Astrocyte (in vitro differentiated cells and primary cell): ENCODE data around the gene LRIG1. TPM values are rescaled to one million over a fixed set of nuclear protein-coding genes. Genes with fewer than 3 reads are reported as not detected.

Experiments used
- DNase-seq: peaks from one replicate; pipeline ENCODE4 v3.0.0-alpha.2; 2010; ENCODE audit warnings: low read depth
- FAIRE-seq: peaks from 2 replicates; lab custom pipeline; 2011; peaks lifted over from hg19 to GRCh38; lab: Jason Lieb, UNC
- H2AFZ ChIP-seq: 2 replicates; pipeline ENCODE4 v1.6.0; 2012; ENCODE audit warnings: low read depth, low read length, inconsistent platforms
- H3K27ac ChIP-seq: 2 replicates; pipeline ENCODE4 v1.5.1; 2011; ENCODE audit warnings: low read depth, low read length, inconsistent platforms
- H3K27me3 ChIP-seq: 2 replicates; pipeline ENCODE4 v1.6.0; 2011; ENCODE audit warnings: low read length, inconsistent platforms; ENCODE audit not compliant: insufficient read depth
- H3K36me3 ChIP-seq: 2 replicates; pipeline ENCODE4 v1.5.1; 2011; ENCODE audit warnings: low read length, inconsistent platforms; ENCODE audit not compliant: insufficient read depth
- H3K4me1 ChIP-seq: 2 replicates; pipeline ENCODE4 v1.5.1; 2011; ENCODE audit warnings: low read length, inconsistent platforms; ENCODE audit not compliant: insufficient read depth
- H3K4me2 ChIP-seq: 2 replicates; pipeline ENCODE4 v1.6.0; 2012; ENCODE audit warnings: low read length, inconsistent platforms
- H3K4me3 ChIP-seq: 2 replicates; pipeline ENCODE4 v1.5.1; 2011; ENCODE audit warnings: low read depth, mild to moderate bottlenecking, low read length, inconsistent platforms; ENCODE audit not compliant: insufficient read depth
- H3K79me2 ChIP-seq: 2 replicates; pipeline ENCODE4 v1.6.0; 2012; ENCODE audit warnings: mild to moderate bottlenecking, low read length, inconsistent platforms; ENCODE audit not compliant: insufficient read depth
- H3K9ac ChIP-seq: 2 replicates; pipeline ENCODE4 v1.6.0; 2012; ENCODE audit warnings: mild to moderate bottlenecking, low read length, inconsistent platforms
- H3K9me3 ChIP-seq: 2 replicates; pipeline ENCODE4 v1.5.1; 2012; ENCODE audit warnings: low read depth, mild to moderate bottlenecking, low read length, inconsistent platforms; ENCODE audit not compliant: insufficient read depth
- H4K20me1 ChIP-seq: 2 replicates; pipeline ENCODE4 v1.6.0; 2012; ENCODE audit warnings: low read length, inconsistent platforms; ENCODE audit not compliant: insufficient read depth
- H3K27ac Mint-ChIP-seq: one replicate; pipeline ENCODE4 v1.8.0; 2021; ENCODE audit warnings: mild to moderate bottlenecking, mixed read lengths; ENCODE audit not compliant: unreplicated experiment
- H3K27me3 Mint-ChIP-seq: one replicate; pipeline ENCODE4 v1.8.0; 2021; ENCODE audit warnings: low read depth, mixed read lengths; ENCODE audit not compliant: unreplicated experiment
- H3K36me3 Mint-ChIP-seq: one replicate; pipeline ENCODE4 v1.8.0; 2021; ENCODE audit warnings: low read depth, mixed read lengths; ENCODE audit not compliant: unreplicated experiment
- H3K4me1 Mint-ChIP-seq: one replicate; pipeline ENCODE4 v1.8.0; 2021; ENCODE audit warnings: low read depth, mixed read lengths; ENCODE audit not compliant: unreplicated experiment
- H3K4me3 Mint-ChIP-seq: one replicate; pipeline ENCODE4 v1.8.0; 2021; ENCODE audit warnings: mild to moderate bottlenecking, moderate library complexity, mixed read lengths; ENCODE audit not compliant: unreplicated experiment
- H3K9me3 Mint-ChIP-seq: one replicate; pipeline ENCODE4 v1.8.0; 2021; ENCODE audit warnings: mild to moderate bottlenecking, mixed read lengths; ENCODE audit not compliant: unreplicated experiment
- CTCF ChIP-seq: IDR thresholded peaks from 2 replicates; pipeline ENCODE4 v1.5.1; 2011; ENCODE audit warnings: low read depth, mild to moderate bottlenecking, inconsistent platforms, low read length, moderate library complexity; ENCODE audit not compliant: insufficient read depth
- EZH2 ChIP-seq: IDR thresholded peaks from 2 replicates; pipeline ENCODE4 v1.6.1; 2012; ENCODE audit warnings: mild to moderate bottlenecking, low read length, inconsistent platforms; ENCODE audit not compliant: insufficient read depth
- total RNA-seq: library from RNA; stranded (reverse); gene quantifications from 2 replicates; pipeline ENCODE4 v1.2.1, GENCODE V29; 2021

LRIG1 gene
- total RNA-seq, 1 donor from 2014 or later = 39.7 TPM

DNA sequence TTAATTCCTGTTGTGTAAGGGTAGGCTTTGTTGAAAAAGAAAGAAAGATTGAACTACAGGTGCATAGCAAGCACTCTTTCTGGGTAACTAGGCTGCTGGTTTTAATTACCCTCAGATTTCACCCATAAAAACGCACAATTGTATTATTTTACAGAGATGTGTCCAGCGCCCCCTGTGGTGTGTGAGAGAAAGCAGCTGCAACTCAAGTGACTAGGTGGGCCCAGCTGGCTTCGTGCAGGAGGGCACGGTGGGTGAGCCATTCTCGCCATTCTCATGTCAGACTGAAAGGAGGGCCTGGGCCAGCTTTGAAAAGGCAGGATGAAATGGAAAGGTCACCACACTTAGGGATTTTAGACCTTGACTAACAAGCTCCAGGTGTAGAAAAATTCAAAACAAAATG is 122.6 kb downstream of the LRIG1 start:
- Histone ChIP-seq H3K27me3 (no peaks in the 10 kb centered on the region), H4K20me1 (peaks cover 8% of the 10 kb centered on the region), H3K4me1 (peaks cover 10% of the 10 kb centered on the region), H3K9me3 (no peaks in the 10 kb centered on the region), H2AFZ (no peak overlapping the region), H3K79me2 (no peaks in the 10 kb centered on the region), H3K4me3 (no peak overlapping the region), H3K9ac (no peak overlapping the region), H3K4me2 (no peak overlapping the region), H3K36me3 (peaks cover 36% of the 10 kb centered on the region), H3K27ac (no peak overlapping the region)
- H3K27ac Mint-ChIP-seq = no peak overlapping the region
- H3K9me3 Mint-ChIP-seq = no peaks in the 10 kb centered on the region
- H3K27me3 Mint-ChIP-seq = no peaks in the 10 kb centered on the region
- FAIRE-seq (no peak), DNase-seq (no peak)
- no peak overlapping the region for H3K4me3 Mint-ChIP-seq
- peaks cover 29% of the 10 kb centered on the region for H3K36me3 Mint-ChIP-seq
- peak; percentile 57 for TF ChIP-seq CTCF
- no peak for TF ChIP-seq EZH2
- H3K4me1 Mint-ChIP-seq = peaks cover 15% of the 10 kb centered on the region

GRCh38 chr3:66377800-66378199 is 123.0 kb downstream of the LRIG1 start:
- no peaks in the 10 kb centered on the region for H3K27me3 Mint-ChIP-seq
- no peak for FAIRE-seq

DNA sequence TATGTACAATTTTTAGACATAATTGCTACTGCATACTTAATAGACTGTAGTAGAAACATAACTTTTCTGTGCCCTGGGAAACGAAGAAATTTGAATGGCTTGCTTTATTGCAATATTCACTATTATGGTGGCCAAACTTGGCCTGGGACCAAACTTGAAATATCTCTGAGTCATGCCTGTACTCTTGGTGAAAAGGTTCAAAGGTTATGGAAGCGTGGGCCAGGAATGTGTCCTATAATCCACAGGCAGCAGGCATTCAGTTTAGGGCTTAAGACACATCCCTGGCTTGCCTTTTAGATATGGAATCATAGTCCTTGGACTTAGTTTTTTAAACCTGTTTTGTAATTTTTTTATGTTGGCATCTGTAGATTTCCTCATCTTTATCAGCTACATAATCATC is 124.3 kb downstream of the LRIG1 start:
- TF ChIP-seq CTCF = no peak
- TF ChIP-seq EZH2 = no peak
- H4K20me1 ChIP-seq = peaks cover 8% of the 10 kb centered on the region
- no peak overlapping the region for H3K27ac ChIP-seq
- H3K9ac ChIP-seq = no peak overlapping the region
- peaks cover 10% of the 10 kb centered on the region for H3K4me1 ChIP-seq
- FAIRE-seq = peak; percentile 39
- H2AFZ ChIP-seq = no peak overlapping the region
- H3K4me2 ChIP-seq = peak overlapping the region; percentile 6
- Mint-ChIP-seq H3K36me3 (peaks cover 17% of the 10 kb centered on the region), H3K27ac (peak overlapping the region; percentile 43), H3K4me3 (no peak overlapping the region), H3K27me3 (no peaks in the 10 kb centered on the region), H3K4me1 (peaks cover 15% of the 10 kb centered on the region), H3K9me3 (no peaks in the 10 kb centered on the region)
- peaks cover 29% of the 10 kb centered on the region for H3K36me3 ChIP-seq
- no peaks in the 10 kb centered on the region for H3K79me2 ChIP-seq
- H3K9me3 ChIP-seq = no peaks in the 10 kb centered on the region
- no peak overlapping the region for H3K4me3 ChIP-seq
- no peaks in the 10 kb centered on the region for H3K27me3 ChIP-seq
- DNase-seq = peak; percentile 70

More at GRCh38 chr3:66377800-66378199, 123.0 kb downstream of the LRIG1 start:
- Histone ChIP-seq H3K4me1 (peaks cover 10% of the 10 kb centered on the region), H3K27me3 (no peaks in the 10 kb centered on the region), H3K4me2 (no peak overlapping the region), H3K4me3 (no peak overlapping the region), H3K9me3 (no peaks in the 10 kb centered on the region), H2AFZ (no peak overlapping the region), H4K20me1 (peaks cover 8% of the 10 kb centered on the region), H3K27ac (no peak overlapping the region), H3K79me2 (no peaks in the 10 kb centered on the region), H3K9ac (no peak overlapping the region), H3K36me3 (peaks cover 34% of the 10 kb centered on the region)
- Mint-ChIP-seq H3K36me3 (peaks cover 25% of the 10 kb centered on the region), H3K4me1 (peaks cover 15% of the 10 kb centered on the region), H3K9me3 (no peaks in the 10 kb centered on the region), H3K4me3 (no peak overlapping the region), H3K27ac (peak overlapping the region; percentile 62)
- no peak for DNase-seq
- no peak for TF ChIP-seq EZH2
